Endothelial cell of umbilical vein (primary cell): ENCODE measurements around the gene MGAT4B. TPM values are rescaled to one million over a fixed set of nuclear protein-coding genes. Genes with fewer than 3 reads are reported as not detected.
A peak's percentile ranks its signal among the peaks of the same experiment; 100 is the strongest.

Experiments
- BruUV-seq: library from RNA; stranded (reverse); fragments of 400-500 nt; replicated peaks from 2 replicates; lab custom pipeline; 2021; lab: Mats Ljungman, UMichigan
- CTCF ChIA-PET: fragments of 300-600, 350-600 bp; sonication (Branson Sonifier 250); formaldehyde crosslinking; loops from one replicate; lab custom pipeline; 2021; ENCODE audit warnings: antibody characterized with exemption, inconsistent platforms; lab: Charles Lee
- POLR2A ChIA-PET: fragments of 300-600, 350-600 bp; sonication (Branson Sonifier 250); formaldehyde crosslinking; loops from one replicate; lab custom pipeline; 2021; ENCODE audit warnings: antibody characterized with exemption, inconsistent platforms; lab: Charles Lee
- DNase-seq: peaks from one replicate; pipeline ENCODE4 v3.0.0-alpha.2; 2011; ENCODE audit warnings: low read depth, low spot score
- FAIRE-seq: peaks from 2 replicates; lab custom pipeline; 2011; peaks lifted over from hg19 to GRCh38; lab: Jason Lieb, UNC
- H2AFZ ChIP-seq: 2 replicates; pipeline ENCODE4 v1.6.0; 2012; ENCODE audit warnings: low read depth, low read length, control low read depth, inconsistent platforms
- H3K27ac ChIP-seq: 2 replicates; pipeline ENCODE4 v1.5.1; 2011; ENCODE audit warnings: low read depth, mild to moderate bottlenecking, control low read depth, low read length, moderate library complexity; ENCODE audit not compliant: insufficient read depth
- H3K27me3 ChIP-seq, 2 experiments: 2 replicates each; pipeline versions ENCODE4 v1.6.0 to v1.6.1; 2011; ENCODE audit warnings: low read length in 2 of 2, mixed read lengths in 1 of 2; ENCODE audit not compliant: control insufficient read depth in 2 of 2, insufficient read depth in 2 of 2
- H3K36me3 ChIP-seq, 2 experiments: 2 replicates in 1 of 2; 3 replicates in 1 of 2; pipeline ENCODE4 v1.5.1; 2011; ENCODE audit warnings: low read length in 2 of 2, mild to moderate bottlenecking in 1 of 2, moderate library complexity in 1 of 2; ENCODE audit not compliant: control insufficient read depth in 2 of 2, insufficient read depth in 2 of 2; ENCODE audit errors: extremely low read depth in 1 of 2
- H3K4me1 ChIP-seq: 3 replicates; pipeline ENCODE4 v1.5.1; 2011; ENCODE audit warnings: mild to moderate bottlenecking, low read length; ENCODE audit not compliant: control insufficient read depth, insufficient read depth; ENCODE audit errors: extremely low read depth
- H3K4me2 ChIP-seq: 2 replicates; pipeline ENCODE4 v1.6.1; 2011; ENCODE audit warnings: low read length, control low read depth, mixed read lengths; ENCODE audit not compliant: insufficient read depth
- H3K4me3 ChIP-seq, 3 experiments: fragments of 200-600 bp in 1 of 3; sonication (generic), shearing (Covaris generic) in 1 of 3; replicated peaks in 1 of 3; 2 replicates each; pipeline ENCODE4 v1.5.1; 2011 to 2016; ENCODE audit warnings: control low read depth in 3 of 3, low read length in 3 of 3, mild to moderate bottlenecking in 2 of 3, inconsistent platforms in 1 of 3, low read depth in 1 of 3, moderate library complexity in 1 of 3; ENCODE audit not compliant: insufficient read depth in 1 of 3
- H3K79me2 ChIP-seq: 2 replicates; pipeline ENCODE4 v1.6.0; 2012; ENCODE audit warnings: low read length, inconsistent platforms; ENCODE audit not compliant: control insufficient read depth, insufficient read depth
- H3K9ac ChIP-seq: replicated peaks from 2 replicates; pipeline ENCODE3; 2011; ENCODE audit warnings: low read length, control low read depth; ENCODE audit not compliant: insufficient read depth; ENCODE audit errors: extremely low read depth
- H3K9me1 ChIP-seq: replicated peaks from 3 replicates; pipeline ENCODE4 v1.6.0; 2011; ENCODE audit warnings: mild to moderate bottlenecking, low read length; ENCODE audit not compliant: control insufficient read depth, insufficient read depth; ENCODE audit errors: extremely low read depth
- H3K9me3 ChIP-seq: replicated peaks from 2 replicates; pipeline ENCODE4 v1.5.1; 2012; ENCODE audit warnings: low read length, inconsistent platforms; ENCODE audit not compliant: control insufficient read depth, insufficient read depth
- H4K20me1 ChIP-seq: replicated peaks from 2 replicates; pipeline ENCODE3; 2011; ENCODE audit warnings: mild to moderate bottlenecking, low read length; ENCODE audit not compliant: control insufficient read depth, insufficient read depth; ENCODE audit errors: extremely low read depth
- CTCF ChIP-seq, 2 donors: IDR thresholded peaks; 1 replicate in 1 of 2; 2 replicates in 1 of 2; pipeline ENCODE4 v1.5.1; 2011; ENCODE audit warnings: low read length in 2 of 2, mild to moderate bottlenecking in 2 of 2, moderate library complexity in 2 of 2, control low read depth in 1 of 2, inconsistent platforms in 1 of 2, low read depth in 1 of 2; ENCODE audit not compliant: insufficient read depth in 1 of 2; ENCODE audit errors: extremely low read depth in 1 of 2
- EZH2 ChIP-seq: IDR thresholded peaks from 2 replicates; pipeline ENCODE4 v1.6.1; 2012; ENCODE audit warnings: borderline replicate concordance, low read depth, mild to moderate bottlenecking, moderate library complexity, low read length, inconsistent platforms; ENCODE audit not compliant: severe bottlenecking
- FOS ChIP-seq: IDR thresholded peaks from 2 replicates; pipeline ENCODE4 v1.6.1; 2011; ENCODE audit warnings: mild to moderate bottlenecking, low read length, moderate library complexity, borderline replicate concordance; ENCODE audit not compliant: insufficient read depth
- GATA2 ChIP-seq: IDR thresholded peaks from 2 replicates; pipeline ENCODE4 v1.7.0; 2011; ENCODE audit warnings: low read depth, mild to moderate bottlenecking, moderate library complexity, mixed read lengths, low read length; ENCODE audit not compliant: insufficient read length, insufficient read depth
- JUN ChIP-seq: IDR thresholded peaks from 2 replicates; pipeline ENCODE4 v1.6.1; 2011; ENCODE audit warnings: borderline replicate concordance, low read depth; ENCODE audit not compliant: insufficient read length, insufficient read depth
- MAX ChIP-seq: IDR thresholded peaks from 2 replicates; pipeline ENCODE4 v1.6.1; 2011; ENCODE audit not compliant: insufficient read depth, insufficient read length
- MYC ChIP-seq: IDR thresholded peaks from one replicate; pipeline ENCODE4 v1.6.1; 2011; ENCODE audit warnings: mild to moderate bottlenecking, low read depth, low read length
- POLR2A ChIP-seq: IDR thresholded peaks from 2 replicates; pipeline ENCODE4 v1.6.1; 2012; ENCODE audit warnings: low read depth, mild to moderate bottlenecking, control low read depth, low read length
- POLR2AphosphoS5 ChIP-seq: IDR thresholded peaks from 2 replicates; pipeline ENCODE4 v1.6.1; 2012; ENCODE audit warnings: low read depth, mild to moderate bottlenecking, control low read depth, low read length, moderate library complexity; ENCODE audit not compliant: insufficient read depth
- dilution Hi-C: fragments of 300-500 bp; cut with MboI; formaldehyde crosslinking; loops from one replicate; pipeline ENCODE4 v1.15.0; 2019; ENCODE audit warnings: low sequenced_read_pairs; ENCODE audit not compliant: extremely low pct_ligation_motif_present
- intact Hi-C: fragments of 100-400 bp; cut with micrococcal nuclease; formaldehyde crosslinking; loops from one replicate; pipeline ENCODE4 v1.10.0; 2022
- polyA plus RNA-seq, 4 experiments: library from polyadenylated mRNA; depleted of rRNA in 3 of 4; stranded (reverse) in 3 of 4; unstranded in 1 of 4; fragments of >200 nt; gene quantifications; 2 replicates each; pipeline versions ENCODE4 v1.2.1 to v1.2.3, GENCODE V29; 2011 to 2012; ENCODE audit warnings: missing spikeins in 1 of 4
- total RNA-seq: library from RNA; stranded (reverse); gene quantifications from 2 replicates; pipeline ENCODE4 v1.2.3, GENCODE V29; 2021

The MGAT4B gene
- total and polyA plus RNA-seq, 2 donors (not counting 3 experiments of a cell fraction or from before 2014, with no cell fraction given) = 243 TPM

- H2AFZ ChIP-seq = no peak overlapping the region
- TF ChIP-seq FOS (no peak), POLR2A (no peak), MYC (no peak), POLR2AphosphoS5 (no peak), MAX (no peak), CTCF (IDR thresholded peaks at IDR 0.05; ENCODE audit: extremely low read depth in 1 of 2, insufficient read depth in 1 of 2, low read depth in 1 of 2, low read length in 2 of 2) (no peak), JUN (no peak), GATA2 (no peak), EZH2 (no peak)
- FAIRE-seq (no peak), DNase-seq (no peak)
- H3K36me3 ChIP-seq = peaks cover 10 to 39% of the 10 kb centered on the region in 2 experiments
- TSS peak; percentile 46 for BruUV-seq
- no peaks in the 10 kb centered on the region for H3K9me1 ChIP-seq
- intact Hi-C loops (loop anchor here (10.0 kb wide), 1 partner anchor 133 kb away; no protein-coding TSS in a partner anchor), dilution Hi-C loops (no loop called here)
- H3K4me2 ChIP-seq = no peak overlapping the region
- no peaks in the 10 kb centered on the region for H3K27me3 ChIP-seq
- H3K4me1 ChIP-seq = peaks cover 10% of the 10 kb centered on the region
- ChIA-PET CTCF (interaction anchor here (3.2 to 8.8 kb wide), 2 partner anchors 35 to 65 kb away, joined by 11 to 103 read pairs; partner anchors contain the start of gene MAML1), POLR2A (no interaction called here)
- no peaks in the 10 kb centered on the region for H3K9me3 ChIP-seq
- no peak overlapping the region for H3K9ac ChIP-seq
- H3K4me3 ChIP-seq = no peak overlapping the region
- H3K27ac ChIP-seq = no peak overlapping the region
- peaks cover under 1% of the 10 kb centered on the region for H3K79me2 ChIP-seq
- H4K20me1 ChIP-seq = no peaks in the 10 kb centered on the region
These were observed 8.9 kb downstream of the MGAT4B start for GRCh38 chr5:179797741-179798140.
